Measurements from ENCODE around the gene AFTPH. TPM values are rescaled to one million over a fixed set of nuclear protein-coding genes. Genes with fewer than 3 reads are reported as not detected.

Gene AFTPH
- total RNA-seq, 1 donor from 2014 or later: 13.1 TPM

DNA sequence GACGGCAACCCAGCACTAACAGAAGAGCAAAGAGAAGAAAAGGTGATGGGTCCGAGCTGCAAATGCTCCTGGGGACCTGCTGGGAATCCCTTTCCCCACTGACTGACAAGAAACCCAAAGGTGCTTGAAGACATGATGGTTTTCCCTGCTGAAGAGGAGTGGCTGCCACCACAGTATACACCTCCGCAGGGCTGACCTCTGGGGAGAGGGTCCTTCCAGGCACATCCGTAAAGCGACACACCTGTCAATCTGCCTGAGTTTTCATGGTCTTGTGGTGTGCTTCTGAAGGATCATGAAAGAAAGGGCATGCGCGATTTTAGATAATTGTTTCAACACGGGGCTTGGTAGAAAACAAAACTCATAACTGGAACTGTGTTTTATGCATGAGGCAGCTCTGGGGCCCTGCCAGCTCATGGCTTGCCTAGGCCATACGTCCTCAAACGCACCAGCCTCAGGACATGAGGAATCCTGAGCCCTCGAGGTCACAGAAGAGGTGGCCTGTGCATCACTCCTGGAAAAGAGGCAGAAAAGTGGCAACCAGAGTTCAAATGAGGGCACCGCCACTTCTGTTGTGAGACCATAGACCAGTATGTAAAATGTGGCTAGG, 77.8 kb downstream of the AFTPH start:
- no peaks in the 10 kb centered on the region for H3K9me3 Mint-ChIP-seq (ENCODE audit: unreplicated experiment)
- H3K36me3 Mint-ChIP-seq (ENCODE audit: low read depth, unreplicated experiment): no peaks in the 10 kb centered on the region
- no peak for DNase-seq (ENCODE audit: low spot score)
- H3K4me3 Mint-ChIP-seq (ENCODE audit: unreplicated experiment): no peak overlapping the region
- no peak overlapping the region for H3K27ac Mint-ChIP-seq (ENCODE audit: unreplicated experiment)
- TF ChIP-seq CTCF (IDR thresholded peaks at IDR 0.05; ENCODE audit: unreplicated experiment): no peak
- peaks cover 8% of the 10 kb centered on the region for H3K27me3 Mint-ChIP-seq (ENCODE audit: unreplicated experiment)
- H3K4me1 Mint-ChIP-seq (ENCODE audit: unreplicated experiment): peaks cover 3% of the 10 kb centered on the region

GRCh38 chr2:64602436-64602835, 78.3 kb downstream of the AFTPH start:
- Mint-ChIP-seq H3K4me3 (ENCODE audit: unreplicated experiment) (no peak overlapping the region), H3K36me3 (ENCODE audit: low read depth, unreplicated experiment) (no peaks in the 10 kb centered on the region), H3K9me3 (ENCODE audit: unreplicated experiment) (no peaks in the 10 kb centered on the region), H3K27ac (ENCODE audit: unreplicated experiment) (no peak overlapping the region), H3K27me3 (ENCODE audit: unreplicated experiment) (peaks cover 8% of the 10 kb centered on the region), H3K4me1 (ENCODE audit: unreplicated experiment) (peaks cover 4% of the 10 kb centered on the region)
- TF ChIP-seq CTCF (IDR thresholded peaks at IDR 0.05; ENCODE audit: unreplicated experiment): no peak
- no peak for DNase-seq (ENCODE audit: low spot score)

DNA sequence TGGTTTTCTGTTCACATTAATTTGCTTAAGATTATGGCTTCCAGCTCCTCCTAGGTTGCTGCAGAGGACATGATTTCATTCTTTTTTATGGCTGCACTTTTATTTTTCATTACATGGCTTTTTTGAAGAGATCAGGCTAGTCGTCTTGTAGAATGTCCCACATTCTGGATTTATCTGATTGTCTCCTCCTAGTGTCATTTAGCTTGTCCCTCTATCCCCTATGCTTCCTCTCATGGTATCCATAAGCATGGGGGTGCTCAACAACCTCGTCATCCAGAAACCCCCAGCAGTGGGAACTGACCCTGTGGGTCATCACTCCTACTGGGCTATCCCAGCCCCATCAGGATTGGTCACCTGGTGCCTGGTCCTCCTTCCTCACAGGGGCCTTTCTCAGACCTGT, 80.0 kb downstream of the AFTPH start:
- H3K4me3 Mint-ChIP-seq (ENCODE audit: unreplicated experiment): no peak overlapping the region
- no peak for DNase-seq (ENCODE audit: low spot score)
- peaks cover 17% of the 10 kb centered on the region for H3K4me1 Mint-ChIP-seq (ENCODE audit: unreplicated experiment)
- H3K36me3 Mint-ChIP-seq (ENCODE audit: low read depth, unreplicated experiment): no peaks in the 10 kb centered on the region
- no peak overlapping the region for H3K27ac Mint-ChIP-seq (ENCODE audit: unreplicated experiment)
- H3K27me3 Mint-ChIP-seq (ENCODE audit: unreplicated experiment): peaks cover 11% of the 10 kb centered on the region
- no peak for TF ChIP-seq CTCF (IDR thresholded peaks at IDR 0.05; ENCODE audit: unreplicated experiment)
- no peaks in the 10 kb centered on the region for H3K9me3 Mint-ChIP-seq (ENCODE audit: unreplicated experiment)

GRCh38 chr2:64605026-64605471, 80.9 kb downstream of the AFTPH start:
- Mint-ChIP-seq H3K4me1 (ENCODE audit: unreplicated experiment) (peaks cover 17% of the 10 kb centered on the region), H3K27ac (ENCODE audit: unreplicated experiment) (no peak overlapping the region), H3K36me3 (ENCODE audit: low read depth, unreplicated experiment) (no peaks in the 10 kb centered on the region), H3K9me3 (ENCODE audit: unreplicated experiment) (no peaks in the 10 kb centered on the region), H3K27me3 (ENCODE audit: unreplicated experiment) (peaks cover 7% of the 10 kb centered on the region), H3K4me3 (ENCODE audit: unreplicated experiment) (no peak overlapping the region)
- TF ChIP-seq CTCF (IDR thresholded peaks at IDR 0.05; ENCODE audit: unreplicated experiment): no peak
- no peak for DNase-seq (ENCODE audit: low spot score)

DNA sequence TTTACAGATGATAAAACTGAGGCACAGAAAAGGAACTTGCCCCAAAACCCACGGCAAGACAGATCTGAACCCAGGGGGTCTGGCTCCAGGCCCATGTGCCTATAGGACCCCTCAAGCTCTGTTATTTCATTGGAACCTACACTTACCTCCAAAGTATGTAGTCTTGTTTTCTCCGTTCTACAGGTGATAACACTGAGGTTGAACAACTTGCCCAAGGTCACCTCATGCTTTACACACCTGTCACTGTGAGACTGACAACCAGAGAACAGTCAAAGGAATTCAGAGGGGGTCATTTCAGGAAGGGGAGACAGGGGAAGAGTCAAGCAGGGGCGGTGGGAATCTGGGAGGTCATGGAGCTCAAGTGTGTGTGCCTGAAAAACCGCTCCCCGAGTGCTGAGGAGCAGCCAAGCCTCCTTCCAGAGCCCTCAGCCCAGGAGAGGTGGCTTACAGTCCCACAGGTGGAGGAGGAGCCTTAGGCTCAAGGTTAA, 81.9 kb downstream of the AFTPH start:
- Mint-ChIP-seq H3K4me3 (ENCODE audit: unreplicated experiment) (no peak overlapping the region), H3K9me3 (ENCODE audit: unreplicated experiment) (no peaks in the 10 kb centered on the region), H3K27me3 (ENCODE audit: unreplicated experiment) (peaks cover 8% of the 10 kb centered on the region), H3K27ac (ENCODE audit: unreplicated experiment) (no peak overlapping the region), H3K36me3 (ENCODE audit: low read depth, unreplicated experiment) (no peaks in the 10 kb centered on the region), H3K4me1 (ENCODE audit: unreplicated experiment) (peaks cover 17% of the 10 kb centered on the region)
- no peak for DNase-seq (ENCODE audit: low spot score)
- no peak for TF ChIP-seq CTCF (IDR thresholded peaks at IDR 0.05; ENCODE audit: unreplicated experiment)
